KMS-11 (cell line): ENCODE results near the gene METTL1.

Experiments
- H2AFZ ChIP-seq: fragments of 200-600 bp; sonication (generic); 2 replicates; pipeline ENCODE4 v1.6.1; 2016; ENCODE audit warnings: antibody characterized with exemption, mixed run types, low read depth
- H3K27ac ChIP-seq: fragments of 200-600 bp; sonication (generic); 2 replicates; pipeline ENCODE4 v1.6.1; 2016; ENCODE audit warnings: mild to moderate bottlenecking, mixed run types
- H3K27me3 ChIP-seq: fragments of 200-600 bp; sonication (generic); 2 replicates; pipeline ENCODE4 v1.6.1; 2017; ENCODE audit warnings: mild to moderate bottlenecking, low read depth, mixed run types, moderate library complexity; ENCODE audit not compliant: insufficient read depth
- H3K36me3 ChIP-seq: fragments of 200-600 bp; sonication (generic); 2 replicates; pipeline ENCODE4 v1.6.1; 2017; ENCODE audit warnings: mild to moderate bottlenecking, mixed run types; ENCODE audit not compliant: insufficient read depth
- H3K4me1 ChIP-seq: fragments of 200-600 bp; sonication (generic); 2 replicates; pipeline ENCODE4 v1.6.1; 2016; ENCODE audit warnings: mild to moderate bottlenecking, low read depth, mixed run types; ENCODE audit not compliant: poor library complexity, severe bottlenecking
- H3K4me2 ChIP-seq: fragments of 200-600 bp; sonication (generic); 2 replicates; pipeline ENCODE4 v1.7.0; 2016; ENCODE audit warnings: mild to moderate bottlenecking, mixed run types
- H3K4me3 ChIP-seq: fragments of 200-600 bp; sonication (generic); IDR thresholded peaks from 2 replicates; pipeline ENCODE4 v1.6.1; 2017; ENCODE audit warnings: low read depth, low read length, mixed read lengths; ENCODE audit not compliant: insufficient read depth
- H3K79me2 ChIP-seq: fragments of 200-600 bp; sonication (generic); 2 replicates; pipeline ENCODE4 v1.6.1; 2016; ENCODE audit warnings: low read depth, mixed run types; ENCODE audit not compliant: insufficient read depth
- H3K9ac ChIP-seq: fragments of 200-600 bp; sonication (generic); 2 replicates; pipeline ENCODE4 v1.6.1; 2016; ENCODE audit warnings: mild to moderate bottlenecking, mixed run types
- H4K20me1 ChIP-seq: fragments of 200-600 bp; sonication (generic); 2 replicates; pipeline ENCODE4 v1.6.1; 2016; ENCODE audit warnings: mild to moderate bottlenecking, mixed run types; ENCODE audit not compliant: insufficient read depth
- CTCF ChIP-seq: fragments of 200-600 bp; sonication (generic); conservative IDR thresholded peaks from 2 replicates; pipeline ENCODE4 v1.6.1; 2017; ENCODE audit warnings: low read depth, mild to moderate bottlenecking, antibody characterized with exemption, low read length, moderate library complexity, mixed read lengths

METTL1 gene

GRCh38 chr12:57767876-57768275 lies 4.0 kb downstream of the METTL1 start:
- no peak for TF ChIP-seq CTCF
- no peak overlapping the region for H3K4me3 ChIP-seq
- peaks cover 18% of the 10 kb centered on the region for H3K4me1 ChIP-seq
- H3K9ac ChIP-seq, result no peak overlapping the region
- no peak overlapping the region for H2AFZ ChIP-seq
- H3K4me2 ChIP-seq, result no peak overlapping the region
- H3K36me3 ChIP-seq, result no peaks in the 10 kb centered on the region; the same call in 1 of the 2 replicates
- no peaks in the 10 kb centered on the region for H4K20me1 ChIP-seq
- no peak overlapping the region for H3K27ac ChIP-seq
- H3K79me2 ChIP-seq, result peaks cover 9% of the 10 kb centered on the region; the same call in 1 of the 2 replicates
- H3K27me3 ChIP-seq, result peaks cover 18% of the 10 kb centered on the region

- Histone ChIP-seq H3K27me3 (peaks cover 18% of the 10 kb centered on the region), H3K4me1 (peaks cover 18% of the 10 kb centered on the region), H3K9ac (no peak overlapping the region), H3K79me2 (peaks cover 9% of the 10 kb centered on the region; the same call in 1 of the 2 replicates), H2AFZ (no peak overlapping the region), H4K20me1 (no peaks in the 10 kb centered on the region), H3K36me3 (no peaks in the 10 kb centered on the region; the same call in 1 of the 2 replicates), H3K4me3 (no peak overlapping the region), H3K4me2 (no peak overlapping the region), H3K27ac (no peak overlapping the region)
- TF ChIP-seq CTCF, result no peak
These were observed 4.6 kb downstream of the METTL1 start for GRCh38 chr12:57767305-57767698.

GRCh38 chr12:57766464-57767304 lies 5.2 kb downstream of the METTL1 start, which contains the start of gene CYP27B1:
Gene CYP27B1 (minus strand): TSS chr12:57767078. CDS start chr12:57767041, 37 bp downstream.
- Histone ChIP-seq H4K20me1 (no peaks in the 10 kb centered on the region), H3K79me2 (peaks cover 9% of the 10 kb centered on the region; the same call in 1 of the 2 replicates), H3K4me3 (no peak within 1 kb of the TSS), H2AFZ (no peak within 1 kb of the TSS), H3K9ac (no peak within 1 kb of the TSS), H3K27ac (no peak within 1 kb of the TSS), H3K4me2 (no peak within 1 kb of the TSS; the same call in 1 of the 2 replicates), H3K27me3 (peaks cover 18% of the 10 kb centered on the region), H3K4me1 (peaks cover 18% of the 10 kb centered on the region), H3K36me3 (no peaks in the 10 kb centered on the region; the same call in 1 of the 2 replicates)
- TF ChIP-seq CTCF, result no peak

- no peak overlapping the region for H3K27ac ChIP-seq
- H3K4me1 ChIP-seq, result peaks cover 13% of the 10 kb centered on the region
- H4K20me1 ChIP-seq, result no peaks in the 10 kb centered on the region
- no peak for TF ChIP-seq CTCF
- peaks cover 6% of the 10 kb centered on the region; the same call in 1 of the 2 replicates for H3K79me2 ChIP-seq
- peak overlapping the region; percentile 73 for H3K4me2 ChIP-seq
- peaks cover 18% of the 10 kb centered on the region for H3K27me3 ChIP-seq
- no peaks in the 10 kb centered on the region; the same call in 1 of the 2 replicates for H3K36me3 ChIP-seq
- H3K4me3 ChIP-seq, result no peak overlapping the region
- H3K9ac ChIP-seq, result peak overlapping the region; percentile 55; the same call in 1 of the 2 replicates
- H2AFZ ChIP-seq, result peak overlapping the region; percentile 83
These were observed 6.0 kb downstream of the METTL1 start for GRCh38 chr12:57765698-57766463.
